ENCODE results near the gene HFM1. TPM values are rescaled to one million over a fixed set of nuclear protein-coding genes. Genes with fewer than 3 reads are reported as not detected.

HFM1 gene
- total RNA-seq, 1 experiment from 2014 or later = 0.39 TPM

DNA sequence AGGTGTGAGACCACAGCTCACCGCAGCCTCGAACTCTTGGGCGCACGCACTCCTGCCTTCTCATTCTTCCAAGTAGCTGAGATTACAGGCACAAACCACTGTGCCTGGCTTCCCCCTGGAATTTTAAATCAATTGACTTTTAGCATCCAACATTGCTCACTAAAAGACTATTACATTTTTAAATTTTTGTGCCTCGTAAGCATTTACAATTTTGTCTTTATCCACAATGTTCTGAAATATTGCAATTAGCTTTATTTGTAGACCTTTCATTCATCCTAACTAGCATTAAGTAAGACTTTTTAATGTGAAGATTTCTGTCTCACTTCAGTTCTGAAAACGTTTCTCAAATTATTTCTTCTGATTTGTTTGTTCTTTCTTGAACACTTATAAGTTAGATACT is 122.9 kb downstream of the HFM1 start:
- no peak overlapping the region for H3K27ac ChIP-seq (ENCODE audit: low read length)
- H3K27me3 ChIP-seq (ENCODE audit: control insufficient read depth, insufficient read depth, low read length) = peaks cover 4% of the 10 kb centered on the region; the same call in 1 of the 2 replicates
- in situ Hi-C loops (cut with HindIII; ENCODE audit: low pct_unique_long_range_greater_than_20kb, low sequenced_read_pairs) = no loop called here
- no peaks in the 10 kb centered on the region for H3K9me3 ChIP-seq (ENCODE audit: control insufficient read depth, insufficient read depth, low read depth, low read length)
- ATAC-seq (no peak), DNase-seq (ENCODE audit: low read depth, low spot score) (no peak)
- ChIA-PET POLR2A (no interaction called here), CTCF (no interaction called here)
- no peak overlapping the region for H3K4me3 ChIP-seq (ENCODE audit: low read depth in 2 of 2, low read length in 2 of 2)
- no peaks in the 10 kb centered on the region for H3K4me1 ChIP-seq (ENCODE audit: control insufficient read depth, insufficient read depth, low read length)
- TF ChIP-seq, protein P1, sequence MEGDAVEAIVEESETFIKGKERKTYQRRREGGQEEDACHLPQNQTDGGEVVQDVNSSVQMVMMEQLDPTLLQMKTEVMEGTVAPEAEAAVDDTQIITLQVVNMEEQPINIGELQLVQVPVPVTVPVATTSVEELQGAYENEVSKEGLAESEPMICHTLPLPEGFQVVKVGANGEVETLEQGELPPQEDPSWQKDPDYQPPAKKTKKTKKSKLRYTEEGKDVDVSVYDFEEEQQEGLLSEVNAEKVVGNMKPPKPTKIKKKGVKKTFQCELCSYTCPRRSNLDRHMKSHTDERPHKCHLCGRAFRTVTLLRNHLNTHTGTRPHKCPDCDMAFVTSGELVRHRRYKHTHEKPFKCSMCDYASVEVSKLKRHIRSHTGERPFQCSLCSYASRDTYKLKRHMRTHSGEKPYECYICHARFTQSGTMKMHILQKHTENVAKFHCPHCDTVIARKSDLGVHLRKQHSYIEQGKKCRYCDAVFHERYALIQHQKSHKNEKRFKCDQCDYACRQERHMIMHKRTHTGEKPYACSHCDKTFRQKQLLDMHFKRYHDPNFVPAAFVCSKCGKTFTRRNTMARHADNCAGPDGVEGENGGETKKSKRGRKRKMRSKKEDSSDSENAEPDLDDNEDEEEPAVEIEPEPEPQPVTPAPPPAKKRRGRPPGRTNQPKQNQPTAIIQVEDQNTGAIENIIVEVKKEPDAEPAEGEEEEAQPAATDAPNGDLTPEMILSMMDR (IDR thresholded peaks at IDR 0.05) = no peak
- TF ChIP-seq SIN3A (IDR thresholded peaks at IDR 0.05; ENCODE audit: borderline replicate concordance, insufficient read depth, low read depth, low read length) = no peak
- TF ChIP-seq POLR2AphosphoS5 (IDR thresholded peaks at IDR 0.05; ENCODE audit: low read depth, low read length) = no peak
- no peak for TF ChIP-seq TCF7L2 (IDR thresholded peaks at IDR 0.05; ENCODE audit: low read depth, low read length)
- TF ChIP-seq, protein P2, sequence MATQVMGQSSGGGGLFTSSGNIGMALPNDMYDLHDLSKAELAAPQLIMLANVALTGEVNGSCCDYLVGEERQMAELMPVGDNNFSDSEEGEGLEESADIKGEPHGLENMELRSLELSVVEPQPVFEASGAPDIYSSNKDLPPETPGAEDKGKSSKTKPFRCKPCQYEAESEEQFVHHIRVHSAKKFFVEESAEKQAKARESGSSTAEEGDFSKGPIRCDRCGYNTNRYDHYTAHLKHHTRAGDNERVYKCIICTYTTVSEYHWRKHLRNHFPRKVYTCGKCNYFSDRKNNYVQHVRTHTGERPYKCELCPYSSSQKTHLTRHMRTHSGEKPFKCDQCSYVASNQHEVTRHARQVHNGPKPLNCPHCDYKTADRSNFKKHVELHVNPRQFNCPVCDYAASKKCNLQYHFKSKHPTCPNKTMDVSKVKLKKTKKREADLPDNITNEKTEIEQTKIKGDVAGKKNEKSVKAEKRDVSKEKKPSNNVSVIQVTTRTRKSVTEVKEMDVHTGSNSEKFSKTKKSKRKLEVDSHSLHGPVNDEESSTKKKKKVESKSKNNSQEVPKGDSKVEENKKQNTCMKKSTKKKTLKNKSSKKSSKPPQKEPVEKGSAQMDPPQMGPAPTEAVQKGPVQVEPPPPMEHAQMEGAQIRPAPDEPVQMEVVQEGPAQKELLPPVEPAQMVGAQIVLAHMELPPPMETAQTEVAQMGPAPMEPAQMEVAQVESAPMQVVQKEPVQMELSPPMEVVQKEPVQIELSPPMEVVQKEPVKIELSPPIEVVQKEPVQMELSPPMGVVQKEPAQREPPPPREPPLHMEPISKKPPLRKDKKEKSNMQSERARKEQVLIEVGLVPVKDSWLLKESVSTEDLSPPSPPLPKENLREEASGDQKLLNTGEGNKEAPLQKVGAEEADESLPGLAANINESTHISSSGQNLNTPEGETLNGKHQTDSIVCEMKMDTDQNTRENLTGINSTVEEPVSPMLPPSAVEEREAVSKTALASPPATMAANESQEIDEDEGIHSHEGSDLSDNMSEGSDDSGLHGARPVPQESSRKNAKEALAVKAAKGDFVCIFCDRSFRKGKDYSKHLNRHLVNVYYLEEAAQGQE (IDR thresholded peaks at IDR 0.05; ENCODE audit: insufficient read depth in 1 of 2, low read depth in 2 of 2, low read length in 1 of 2) = no peak
- intact Hi-C loops (cut with micrococcal nuclease; ENCODE audit: unreplicated experiment) = loop anchor here (1.0 to 10.0 kb wide), 3 partner anchors 121 to 643 kb away; partner anchors contain the start of gene CDC7
- no TSS peak for BruUV-seq (replicated peaks)
- no peaks in the 10 kb centered on the region for H3K36me3 ChIP-seq (ENCODE audit: control insufficient read depth, insufficient read depth, low read length)

DNA sequence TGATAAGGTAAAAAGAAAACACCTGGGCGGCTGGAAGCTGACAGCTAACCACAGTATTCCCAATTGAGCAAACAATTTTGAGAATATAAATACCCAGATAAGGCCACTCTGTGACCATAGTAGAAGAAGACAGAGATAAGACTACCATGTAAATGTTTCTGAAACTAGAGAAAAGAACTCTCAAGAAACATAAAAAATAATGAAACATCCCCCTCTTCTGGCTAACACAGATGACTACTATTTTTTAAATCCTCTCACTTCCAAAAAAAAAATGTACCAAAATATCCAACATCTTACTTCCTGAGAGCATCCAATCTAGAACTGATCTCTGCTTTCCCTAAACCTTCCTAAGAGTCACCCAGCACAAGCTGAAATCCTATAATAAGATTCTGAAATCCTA is 125.9 kb downstream of the HFM1 start:
- intact Hi-C loops (cut with micrococcal nuclease; ENCODE audit: unreplicated experiment) (loop anchor here (1.0 to 10.0 kb wide), 2 partner anchors 112 to 1164 kb away; no protein-coding TSS in a partner anchor), in situ Hi-C loops (cut with HindIII; ENCODE audit: low pct_unique_long_range_greater_than_20kb, low sequenced_read_pairs) (no loop called here)
- H3K9me3 ChIP-seq (ENCODE audit: control insufficient read depth, insufficient read depth, low read depth, low read length) = no peaks in the 10 kb centered on the region
- peaks cover 6% of the 10 kb centered on the region; the same call in 1 of the 2 replicates for H3K27me3 ChIP-seq (ENCODE audit: control insufficient read depth, insufficient read depth, low read length)
- ChIA-PET CTCF (interaction anchor here (2.2 kb wide), 1 partner anchor 113 kb away, joined by 24 read pairs; no protein-coding TSS in a partner anchor), POLR2A (no interaction called here)
- TF ChIP-seq, protein P2 (IDR thresholded peaks at IDR 0.05; ENCODE audit: insufficient read depth in 1 of 2, low read depth in 2 of 2, low read length in 1 of 2) = no peak
- TF ChIP-seq POLR2AphosphoS5 (IDR thresholded peaks at IDR 0.05; ENCODE audit: low read depth, low read length) (no peak), SIN3A (IDR thresholded peaks at IDR 0.05; ENCODE audit: borderline replicate concordance, insufficient read depth, low read depth, low read length) (no peak), TCF7L2 (IDR thresholded peaks at IDR 0.05; ENCODE audit: low read depth, low read length) (no peak)
- TF ChIP-seq, protein P1 (IDR thresholded peaks at IDR 0.05) = peak; percentile 43; the same call in 1 of the 2 replicates
- H3K4me1 ChIP-seq (ENCODE audit: control insufficient read depth, insufficient read depth, low read length) = no peaks in the 10 kb centered on the region
- BruUV-seq (replicated peaks) = no TSS peak
- ATAC-seq (no peak), DNase-seq (ENCODE audit: low read depth, low spot score) (no peak)
- H3K4me3 ChIP-seq (ENCODE audit: low read depth in 2 of 2, low read length in 2 of 2) = no peak overlapping the region
- H3K27ac ChIP-seq (ENCODE audit: low read length) = no peak overlapping the region
- no peaks in the 10 kb centered on the region for H3K36me3 ChIP-seq (ENCODE audit: control insufficient read depth, insufficient read depth, low read length)
